Osteoblast (primary cell): Measurements from ENCODE around the gene TIMMDC1. TPM values are rescaled to one million over a fixed set of nuclear protein-coding genes. Genes with fewer than 3 reads are reported as not detected.
A peak's percentile ranks its signal among the peaks of the same experiment; 100 is the strongest.

ENCODE experiments used
- DNase-seq: peaks from one replicate; pipeline ENCODE4 v3.0.0; 2011; ENCODE audit warnings: low spot score, mixed read lengths; ENCODE audit not compliant: insufficient read length; ENCODE audit errors: missing footprints
- H2AFZ ChIP-seq: 2 replicates; pipeline ENCODE4 v1.6.0; 2011; ENCODE audit warnings: mild to moderate bottlenecking, low read length
- H3K27ac ChIP-seq: 2 replicates; pipeline ENCODE4 v1.5.1; 2011; ENCODE audit warnings: mild to moderate bottlenecking, low read depth, low read length, moderate library complexity
- H3K27me3 ChIP-seq: 2 replicates; pipeline ENCODE4 v1.6.0; 2012; ENCODE audit warnings: mild to moderate bottlenecking, control low read depth, inconsistent platforms, low read length, moderate library complexity; ENCODE audit not compliant: insufficient read depth
- H3K36me3 ChIP-seq: 2 replicates; pipeline ENCODE4 v1.5.1; 2011; ENCODE audit warnings: mild to moderate bottlenecking, low read length, control low read depth, moderate library complexity; ENCODE audit not compliant: insufficient read depth
- H3K4me1 ChIP-seq: 2 replicates; pipeline ENCODE4 v1.5.1; 2011; ENCODE audit warnings: mild to moderate bottlenecking, low read length, control low read depth, moderate library complexity; ENCODE audit not compliant: insufficient read depth
- H3K4me2 ChIP-seq: 2 replicates; pipeline ENCODE4 v1.6.0; 2011; ENCODE audit warnings: mild to moderate bottlenecking, low read length; ENCODE audit not compliant: insufficient read depth
- H3K4me3 ChIP-seq: fragments of 200-600 bp; sonication (generic); 3 replicates; pipeline ENCODE4 v1.5.1; 2012; ENCODE audit warnings: mild to moderate bottlenecking, low read length, inconsistent platforms; ENCODE audit not compliant: insufficient read depth
- H3K79me2 ChIP-seq: 2 replicates; pipeline ENCODE4 v1.6.0; 2012; ENCODE audit warnings: mild to moderate bottlenecking, low read length, control low read depth, inconsistent platforms; ENCODE audit not compliant: insufficient read depth
- H3K9me3 ChIP-seq: 2 replicates; pipeline ENCODE4 v1.5.1; 2011; ENCODE audit warnings: low read depth, low read length, control low read depth
- H4K20me1 ChIP-seq: 2 replicates; pipeline ENCODE4 v1.6.0; 2012; ENCODE audit warnings: mild to moderate bottlenecking, low read length, control low read depth; ENCODE audit not compliant: insufficient read depth
- total RNA-seq: library from RNA; depleted of rRNA; stranded (reverse); fragments of >200 nt; gene quantifications from 2 replicates; pipeline ENCODE4 v1.2.3, GENCODE V29; 2012
- TF ChIP-seq, protein P1 (sequence below): IDR thresholded peaks from 2 replicates; pipeline ENCODE4 v1.5.1; 2011; ENCODE audit warnings: mild to moderate bottlenecking, low read depth, low read length, moderate library complexity; ENCODE audit errors: extremely low read depth

Gene TIMMDC1
- total RNA-seq, 1 donor, result 59.4 TPM

DNA sequence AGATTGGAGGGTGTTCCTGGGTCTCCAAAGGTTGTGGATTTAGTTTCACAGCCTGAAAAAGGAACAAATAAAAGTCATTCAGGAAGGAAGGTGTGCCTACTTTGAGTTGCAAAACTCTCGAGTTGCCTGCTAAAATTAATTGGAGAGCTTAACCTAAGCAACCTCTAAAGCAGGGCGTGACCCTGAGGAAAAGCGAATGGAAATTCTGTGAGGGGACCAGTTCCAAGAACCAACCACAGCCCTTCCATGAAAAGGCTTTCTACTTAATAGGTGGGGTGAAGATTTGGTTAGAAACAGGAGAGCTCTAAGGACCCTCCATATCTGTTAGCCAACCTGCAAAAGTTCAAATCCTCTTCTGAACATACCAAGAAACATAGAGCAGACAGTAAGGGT, 59.5 kb downstream of the TIMMDC1 start:
- H3K27me3 ChIP-seq, result peaks cover 6% of the 10 kb centered on the region
- no peak overlapping the region for H3K4me3 ChIP-seq
- TF ChIP-seq, protein P1, sequence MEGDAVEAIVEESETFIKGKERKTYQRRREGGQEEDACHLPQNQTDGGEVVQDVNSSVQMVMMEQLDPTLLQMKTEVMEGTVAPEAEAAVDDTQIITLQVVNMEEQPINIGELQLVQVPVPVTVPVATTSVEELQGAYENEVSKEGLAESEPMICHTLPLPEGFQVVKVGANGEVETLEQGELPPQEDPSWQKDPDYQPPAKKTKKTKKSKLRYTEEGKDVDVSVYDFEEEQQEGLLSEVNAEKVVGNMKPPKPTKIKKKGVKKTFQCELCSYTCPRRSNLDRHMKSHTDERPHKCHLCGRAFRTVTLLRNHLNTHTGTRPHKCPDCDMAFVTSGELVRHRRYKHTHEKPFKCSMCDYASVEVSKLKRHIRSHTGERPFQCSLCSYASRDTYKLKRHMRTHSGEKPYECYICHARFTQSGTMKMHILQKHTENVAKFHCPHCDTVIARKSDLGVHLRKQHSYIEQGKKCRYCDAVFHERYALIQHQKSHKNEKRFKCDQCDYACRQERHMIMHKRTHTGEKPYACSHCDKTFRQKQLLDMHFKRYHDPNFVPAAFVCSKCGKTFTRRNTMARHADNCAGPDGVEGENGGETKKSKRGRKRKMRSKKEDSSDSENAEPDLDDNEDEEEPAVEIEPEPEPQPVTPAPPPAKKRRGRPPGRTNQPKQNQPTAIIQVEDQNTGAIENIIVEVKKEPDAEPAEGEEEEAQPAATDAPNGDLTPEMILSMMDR, result no peak
- no peaks in the 10 kb centered on the region for H3K4me1 ChIP-seq
- H3K9me3 ChIP-seq, result no peaks in the 10 kb centered on the region
- H3K79me2 ChIP-seq, result no peaks in the 10 kb centered on the region
- H2AFZ ChIP-seq, result no peak overlapping the region
- no peaks in the 10 kb centered on the region for H3K36me3 ChIP-seq
- no peaks in the 10 kb centered on the region for H4K20me1 ChIP-seq
- H3K4me2 ChIP-seq, result no peak overlapping the region
- peak; percentile 0 for DNase-seq
- H3K27ac ChIP-seq, result no peak overlapping the region

DNA sequence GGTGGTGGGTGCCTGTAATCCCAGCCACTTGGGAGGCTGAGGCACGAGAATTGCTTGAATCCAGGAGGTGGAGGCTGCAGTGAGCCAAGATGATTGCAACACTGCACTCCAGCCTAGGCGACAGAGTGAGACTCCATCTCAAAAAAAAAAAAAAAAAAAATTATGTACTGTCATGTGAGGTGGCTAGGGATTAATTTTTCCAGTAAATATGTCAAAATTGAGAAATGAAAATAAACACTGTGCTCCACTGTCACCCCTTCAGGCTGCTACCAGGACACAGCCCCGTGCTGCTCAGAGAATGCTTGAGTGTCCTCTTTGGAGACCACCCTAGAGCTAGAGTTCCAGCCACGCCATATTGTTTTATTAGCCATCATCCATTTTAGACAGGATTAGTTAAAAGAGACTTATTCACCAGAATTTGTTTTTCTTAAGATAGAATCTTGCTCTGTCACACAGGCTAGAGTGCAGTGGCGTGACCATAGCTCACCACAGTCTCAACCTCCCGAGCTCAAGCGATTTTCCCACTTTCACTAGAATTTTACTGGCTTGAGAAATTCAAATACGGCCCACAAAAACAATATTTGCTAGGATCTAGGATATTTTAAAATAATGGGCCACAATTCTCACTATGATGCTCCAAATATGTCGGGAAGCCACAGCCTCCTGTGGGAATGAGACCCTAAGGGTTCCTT, 60.4 kb downstream of the TIMMDC1 start:
- no peaks in the 10 kb centered on the region for H3K79me2 ChIP-seq
- no peaks in the 10 kb centered on the region for H3K4me1 ChIP-seq
- H4K20me1 ChIP-seq, result no peaks in the 10 kb centered on the region
- DNase-seq, result no peak
- H3K27me3 ChIP-seq, result peaks cover 6% of the 10 kb centered on the region
- H3K4me2 ChIP-seq, result no peak overlapping the region
- TF ChIP-seq, protein P1, result no peak
- H3K36me3 ChIP-seq, result no peaks in the 10 kb centered on the region
- H3K27ac ChIP-seq, result no peak overlapping the region
- no peaks in the 10 kb centered on the region for H3K9me3 ChIP-seq
- H3K4me3 ChIP-seq, result no peak overlapping the region
- peak overlapping the region; percentile 80 for H2AFZ ChIP-seq

DNA sequence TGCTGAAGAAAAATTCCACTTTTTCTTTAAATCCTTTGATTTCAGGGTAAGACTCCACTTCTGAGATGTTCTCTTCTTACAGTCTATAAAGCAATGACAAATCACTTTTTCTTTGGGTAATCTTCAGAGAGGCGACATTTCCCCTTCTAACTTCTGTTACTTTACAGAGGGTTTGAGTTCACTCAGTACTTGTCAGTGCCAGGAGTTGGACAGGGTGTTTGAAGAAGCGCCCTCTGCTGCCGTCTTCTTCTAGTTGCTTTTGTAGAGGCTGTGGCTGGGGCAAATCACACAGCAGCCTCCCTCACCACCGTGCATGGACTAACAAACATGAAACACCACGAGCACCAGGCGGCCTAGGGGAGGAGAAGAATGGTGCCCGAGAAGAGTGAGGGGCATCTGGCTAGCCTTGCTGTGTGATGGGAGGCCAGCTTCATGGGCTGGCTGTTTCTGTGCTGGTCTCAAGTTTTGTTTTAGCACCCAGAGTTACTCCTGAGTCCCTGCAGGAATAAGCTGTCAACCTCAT, 61.2 kb downstream of the TIMMDC1 start, which contains the start of gene CD80:
TSS of gene CD80 (minus strand) at position 174 of the 523 bp plus-strand sequence. CDS start 1,886 bp downstream, outside the sequence.
- Histone ChIP-seq H3K4me3 (no peak within 1 kb of the TSS), H4K20me1 (no peaks in the 10 kb centered on the region), H3K27me3 (peaks cover 6% of the 10 kb centered on the region), H3K4me2 (peak within 1 kb of the TSS; percentile 24), H3K27ac (no peak within 1 kb of the TSS), H3K36me3 (no peaks in the 10 kb centered on the region), H3K4me1 (no peaks in the 10 kb centered on the region), H2AFZ (peak within 1 kb of the TSS; percentile 80), H3K79me2 (no peaks in the 10 kb centered on the region), H3K9me3 (no peaks in the 10 kb centered on the region)
- TF ChIP-seq, protein P1, result peak; percentile 61
- DNase-seq, result no peak

DNA sequence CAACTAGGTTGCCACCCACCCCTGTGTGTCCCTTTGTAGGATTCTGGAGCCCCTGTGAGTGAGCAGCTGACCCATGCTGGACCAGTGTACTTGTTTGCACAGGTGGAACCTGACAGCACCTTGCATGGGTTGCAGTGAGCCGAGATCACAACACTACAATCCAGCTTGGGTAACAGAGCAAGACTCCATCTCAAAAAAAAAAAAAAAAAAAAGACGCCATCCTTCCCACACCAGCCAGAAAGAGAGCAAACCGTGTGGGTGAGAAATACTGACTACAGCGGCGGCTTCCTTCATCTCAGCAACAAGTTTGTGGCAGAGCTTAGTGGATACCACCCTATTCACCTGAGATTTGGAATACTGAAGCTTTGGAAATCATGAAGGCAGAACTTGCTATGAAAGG, 61.8 kb downstream of the TIMMDC1 start:
- Histone ChIP-seq H3K27ac (no peak overlapping the region), H3K9me3 (no peaks in the 10 kb centered on the region), H2AFZ (no peak overlapping the region), H3K4me1 (no peaks in the 10 kb centered on the region), H3K79me2 (no peaks in the 10 kb centered on the region), H3K4me2 (no peak overlapping the region), H3K36me3 (no peaks in the 10 kb centered on the region), H4K20me1 (no peaks in the 10 kb centered on the region), H3K27me3 (peaks cover 6% of the 10 kb centered on the region), H3K4me3 (no peak overlapping the region)
- no peak for DNase-seq
- TF ChIP-seq, protein P1, result no peak
